ENCODE measurements around the gene INIP.

Gene INIP, protein sequence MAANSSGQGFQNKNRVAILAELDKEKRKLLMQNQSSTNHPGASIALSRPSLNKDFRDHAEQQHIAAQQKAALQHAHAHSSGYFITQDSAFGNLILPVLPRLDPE

DNA sequence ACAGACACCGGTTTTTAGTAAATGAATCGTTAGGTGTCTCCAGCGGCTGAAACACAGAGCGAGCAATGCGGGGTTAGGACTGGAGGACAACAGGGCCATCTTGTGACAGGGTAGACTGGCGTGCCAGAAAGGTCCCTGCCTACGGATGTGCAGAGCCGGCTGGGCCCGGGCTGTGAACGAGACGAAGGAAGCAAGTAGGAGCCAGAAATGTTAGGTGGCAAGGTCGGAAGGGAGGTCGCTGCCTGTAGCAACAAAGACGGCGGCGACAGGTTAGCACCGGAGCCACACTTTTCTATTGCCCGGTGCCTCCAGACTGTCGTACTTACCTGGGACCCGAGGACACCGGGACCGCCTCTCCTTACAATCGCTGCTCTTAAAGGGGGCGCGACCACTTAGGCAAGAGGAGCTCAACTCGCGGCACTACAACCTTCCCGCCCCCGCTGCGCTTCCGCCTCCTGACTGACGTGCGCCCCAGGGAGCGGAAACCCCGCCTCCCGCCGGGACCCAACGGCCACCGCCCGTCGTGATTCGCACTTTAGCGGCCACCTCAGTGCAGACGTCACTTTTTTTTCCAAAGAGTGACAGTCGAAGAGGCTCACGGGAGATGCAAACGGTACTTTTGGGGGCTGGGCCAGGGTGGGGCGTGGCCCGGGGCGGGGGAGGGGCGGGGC is at the start of gene INIP:
TSS of gene INIP (minus strand) at position 457 of the 671 bp plus-strand sequence. CDS start 1,632 bp downstream, outside the sequence.
- peak; percentile 97 to 98 for DNase-seq (ENCODE audit: low read depth in 2 of 2)

DNA sequence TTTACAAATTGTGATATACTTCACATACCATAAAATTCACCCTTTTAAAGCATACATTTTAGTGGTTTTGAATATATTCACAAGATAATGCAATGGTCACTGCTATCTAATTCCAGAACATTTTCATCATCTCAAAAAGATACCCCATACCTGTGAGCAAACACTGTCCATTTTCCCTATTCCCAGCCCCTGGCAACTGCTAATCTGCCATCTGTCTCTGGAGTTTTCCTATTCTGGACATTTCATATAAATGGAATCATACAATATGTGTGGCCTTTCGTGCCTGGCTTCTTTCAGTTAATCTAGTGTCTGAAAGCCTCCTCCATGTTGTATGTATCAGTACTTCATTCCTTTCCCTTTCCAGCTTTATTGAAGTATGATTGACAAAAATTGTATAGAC is 47.4 kb upstream of the INIP start:
- DNase-seq (ENCODE audit: low read depth in 2 of 2): no peak

DNA sequence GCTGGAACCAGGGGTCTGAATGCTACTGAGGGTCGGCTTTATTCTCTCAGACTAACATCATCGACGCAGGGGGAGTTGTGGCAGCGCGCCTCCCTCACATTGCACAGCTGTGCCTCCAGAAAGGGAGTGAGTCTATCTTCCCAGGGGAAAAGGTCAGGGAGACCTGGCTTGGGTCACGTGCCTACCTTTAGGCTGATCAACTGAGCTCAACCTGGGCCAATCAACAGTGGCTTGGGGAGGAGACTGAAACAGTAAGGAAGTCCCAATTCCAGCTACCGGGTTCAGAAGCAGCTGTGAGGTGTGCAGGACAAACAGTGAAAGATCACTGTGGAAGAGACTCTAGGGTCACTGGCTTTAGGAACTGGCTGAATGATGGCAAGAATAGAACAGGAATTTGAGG is 46.9 kb upstream of the INIP start:
- DNase-seq (ENCODE audit: low read depth in 2 of 2): no peak

DNA sequence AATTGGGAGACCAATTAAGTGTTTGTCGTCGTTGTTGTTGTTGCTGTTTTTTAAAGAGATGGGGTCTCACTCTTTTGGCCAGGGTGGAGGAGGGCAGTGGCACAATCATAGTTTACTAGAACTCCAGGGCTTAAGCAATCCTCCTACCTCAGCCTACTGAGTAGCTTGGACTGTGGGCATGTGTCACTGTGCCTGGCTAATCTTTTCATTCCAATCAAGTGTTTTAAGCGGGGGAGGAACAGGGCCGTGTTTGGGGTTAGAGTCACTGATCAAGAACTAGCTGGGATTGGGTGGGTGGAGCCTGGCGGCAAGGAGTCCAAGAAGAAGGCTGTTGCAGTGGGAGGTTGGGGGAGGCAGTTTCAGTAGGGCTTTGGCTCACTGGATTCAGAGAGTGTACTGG is 46.4 kb upstream of the INIP start:
- no peak for DNase-seq (ENCODE audit: low read depth in 2 of 2)

DNA sequence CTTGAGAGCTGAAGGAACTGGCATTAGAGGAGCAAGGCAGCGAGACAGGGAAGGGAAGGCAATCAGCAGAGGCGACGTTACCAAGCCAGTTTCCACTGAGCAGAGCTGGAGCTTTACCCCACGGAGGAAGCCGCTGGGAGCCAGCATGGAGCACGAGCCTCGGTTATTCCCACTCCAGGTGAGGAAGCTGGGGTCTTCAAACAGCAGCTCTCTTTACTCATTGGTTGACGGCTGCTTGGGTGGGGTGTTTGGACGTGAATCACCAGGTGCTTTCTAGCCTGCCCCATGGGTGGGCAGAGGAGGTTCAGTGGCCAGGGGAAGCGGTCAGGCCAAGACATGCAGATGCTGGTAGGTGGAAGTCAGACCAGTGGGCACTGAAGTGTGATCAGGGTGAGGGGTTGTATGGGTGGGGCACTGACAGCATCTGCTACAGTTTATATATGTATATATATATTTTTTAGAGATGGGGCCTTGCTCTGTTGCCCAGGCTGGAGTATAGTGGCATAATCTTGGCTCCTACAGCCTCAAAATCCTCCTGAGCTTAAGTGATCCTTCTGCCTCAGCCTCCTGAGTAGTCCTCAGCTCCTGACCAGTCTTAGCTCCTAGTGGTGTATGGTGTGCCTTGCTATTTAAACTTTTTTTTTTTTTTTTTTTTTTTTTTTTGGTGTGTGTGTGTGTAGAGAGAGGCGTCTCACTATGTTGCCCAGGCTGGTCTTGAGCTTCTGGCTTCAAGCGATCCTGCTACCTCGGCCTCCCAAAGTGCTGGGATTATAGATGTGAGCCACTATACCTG is 45.0 kb upstream of the INIP start:
- DNase-seq (ENCODE audit: low read depth in 2 of 2): no peak

DNA sequence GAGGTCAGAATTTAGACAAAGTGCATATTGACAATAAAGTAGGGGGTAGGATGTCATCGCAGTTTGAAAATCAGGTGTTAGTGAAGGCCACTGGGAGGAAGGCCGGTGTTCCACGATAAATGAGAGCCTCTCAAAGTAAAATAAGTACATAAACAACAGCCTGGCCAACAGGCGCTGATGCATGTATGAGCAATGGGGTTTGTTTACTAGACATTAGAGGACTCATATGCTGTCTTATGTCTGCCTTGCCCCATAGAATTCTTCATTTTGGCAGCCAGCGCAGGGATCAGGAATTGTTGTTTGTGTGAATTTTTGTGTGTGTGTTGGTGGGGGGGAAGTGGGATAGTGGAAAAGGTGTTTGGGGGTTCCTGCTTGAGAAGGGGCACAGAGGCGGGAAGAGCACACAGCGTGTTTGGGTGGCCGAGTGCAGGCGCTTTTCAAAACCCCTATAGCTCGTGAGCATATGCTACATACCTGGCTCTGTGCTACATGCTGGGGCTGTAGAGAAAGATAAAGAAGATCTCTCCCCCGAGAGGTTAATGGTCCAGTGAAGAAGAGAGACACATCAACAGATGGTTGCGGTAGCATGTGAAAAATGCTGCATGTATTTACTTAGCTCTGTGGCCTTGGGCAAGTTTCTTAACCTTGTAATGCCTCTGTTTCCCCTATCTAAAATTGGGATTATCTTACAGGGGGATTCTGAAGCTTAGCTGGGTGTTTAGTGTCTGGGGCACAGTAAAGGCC is 44.2 kb upstream of the INIP start:
- DNase-seq (ENCODE audit: low read depth in 2 of 2): no peak

DNA sequence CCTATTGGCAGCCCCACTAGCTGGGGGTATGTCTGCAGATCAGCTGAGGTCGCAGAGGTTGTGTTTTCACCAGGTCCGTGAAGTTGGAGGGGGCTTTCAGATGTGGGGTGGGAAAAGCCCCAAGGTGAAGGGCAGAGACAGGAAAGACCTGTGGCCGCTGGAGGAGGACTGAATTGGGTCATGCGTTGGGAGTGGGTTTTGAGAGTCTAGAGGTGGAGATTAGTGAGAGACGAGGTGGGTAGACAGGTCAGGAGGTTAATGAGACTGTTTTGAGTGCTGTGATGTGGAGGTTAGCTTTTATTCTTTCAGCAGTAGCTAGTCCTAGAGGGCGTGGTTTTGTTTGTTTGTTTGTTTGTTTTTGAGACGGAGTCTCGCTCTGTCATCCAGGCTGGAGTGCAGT is 42.9 kb upstream of the INIP start:
- DNase-seq (ENCODE audit: low read depth in 2 of 2): no peak

DNA sequence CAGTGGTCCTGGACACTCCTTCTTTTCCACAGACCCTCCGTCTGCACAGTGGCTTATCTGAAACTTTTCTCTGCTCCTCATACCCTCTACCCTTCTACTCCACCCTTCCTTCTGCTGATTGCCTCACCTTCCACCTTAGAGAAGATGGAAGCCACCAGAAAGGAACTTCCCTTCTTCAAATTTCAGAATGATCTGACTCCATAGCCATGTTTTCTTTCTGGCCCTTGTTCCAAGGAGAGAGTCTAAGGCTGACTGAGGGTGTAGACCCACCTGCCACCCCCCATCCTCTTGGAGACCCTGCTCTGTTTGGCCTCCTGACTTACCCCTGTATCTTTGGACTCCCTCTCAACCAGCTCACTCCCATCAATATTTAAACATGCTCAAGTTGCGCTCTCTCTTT is 40.0 kb upstream of the INIP start:
- no peak for DNase-seq (ENCODE audit: low read depth in 2 of 2)

DNA sequence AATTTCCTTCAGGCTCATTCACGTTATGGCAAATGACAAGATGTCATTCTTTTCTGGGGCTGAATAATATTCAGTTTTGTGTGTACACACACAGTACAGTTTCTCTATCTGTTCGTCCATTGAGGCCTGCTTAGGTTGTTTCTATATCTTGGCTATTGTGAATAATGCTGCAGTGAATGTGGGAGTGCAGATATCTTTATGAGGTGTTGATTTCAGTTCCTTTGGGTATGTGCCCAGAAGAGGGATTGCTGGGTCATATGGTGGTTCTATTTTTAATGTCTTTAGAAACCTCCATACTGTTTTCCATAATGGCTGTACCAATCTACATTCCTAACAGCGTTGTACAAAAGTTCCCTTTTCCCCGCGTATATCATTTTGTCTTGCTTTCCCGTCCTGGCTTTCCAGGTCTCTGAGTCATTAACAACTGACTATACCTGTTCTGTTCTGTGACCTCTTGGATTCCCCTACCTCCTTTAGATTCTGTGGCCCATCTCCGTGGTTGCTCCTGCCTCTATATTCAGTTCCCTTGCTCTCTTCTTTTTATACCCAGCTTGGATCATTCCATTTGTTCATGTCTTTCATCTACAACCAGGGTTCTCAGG is 39.5 kb upstream of the INIP start:
- DNase-seq (ENCODE audit: low read depth in 2 of 2): no peak

DNA sequence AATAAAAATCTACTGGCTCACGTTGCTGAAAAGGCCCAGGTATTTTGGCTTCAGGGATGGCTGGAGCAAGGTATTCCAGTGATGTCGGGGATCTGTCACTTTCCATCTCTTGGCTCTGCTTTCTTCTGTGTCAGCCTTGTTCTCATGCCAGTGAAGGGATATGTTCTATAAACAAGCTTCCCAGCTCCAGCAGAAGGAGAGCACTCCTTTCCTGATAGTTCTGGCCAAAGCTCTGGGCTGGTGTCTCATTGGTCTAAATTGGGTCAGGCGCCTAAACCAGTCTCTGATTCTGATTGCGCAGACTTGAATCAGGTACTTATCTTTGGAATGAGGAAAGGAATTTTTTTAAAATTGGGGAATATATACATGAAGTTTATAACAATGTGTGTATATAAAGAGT is 37.8 kb upstream of the INIP start:
- no peak for DNase-seq (ENCODE audit: low read depth in 2 of 2)

DNA sequence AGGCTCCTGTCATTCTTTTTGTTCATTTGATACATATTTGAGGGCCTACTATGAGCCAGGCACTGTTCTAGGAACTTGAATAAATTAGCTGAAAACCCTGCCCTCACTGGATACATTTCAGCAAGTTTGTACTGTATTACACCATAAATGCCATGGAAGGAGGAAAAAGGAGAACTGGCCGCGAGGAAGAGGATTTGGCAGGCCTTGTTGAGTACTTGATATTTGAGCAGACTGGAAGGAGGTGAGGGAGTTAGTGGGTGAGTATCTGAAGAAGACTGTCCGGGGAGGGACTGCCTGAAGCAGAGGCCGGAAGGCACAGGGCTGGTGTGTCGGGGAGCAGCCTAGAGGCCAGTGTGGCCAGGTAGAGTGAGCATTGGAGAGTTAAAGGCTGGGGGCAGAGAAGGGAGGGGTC is 37.1 kb upstream of the INIP start:
- DNase-seq (ENCODE audit: low read depth in 2 of 2): no peak

DNA sequence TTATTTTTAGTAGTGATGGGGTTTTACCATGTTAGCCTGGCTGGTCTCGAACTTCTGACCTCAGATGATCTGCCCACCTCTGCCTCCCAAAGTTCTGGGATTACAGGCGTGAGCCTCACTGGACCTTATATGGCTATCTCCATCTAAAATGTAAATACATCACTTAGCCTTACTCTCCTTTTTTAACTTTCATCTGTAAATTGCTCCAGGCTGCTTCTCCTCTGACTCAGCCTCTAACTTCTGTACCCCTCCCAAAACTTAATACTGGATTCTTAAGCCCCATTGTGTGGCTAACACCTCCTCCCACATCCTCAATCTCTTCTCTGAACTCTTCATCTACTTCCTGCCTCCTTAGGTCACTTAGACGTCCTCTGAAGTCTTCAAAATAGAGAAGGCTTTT is 36.7 kb upstream of the INIP start:
- DNase-seq (ENCODE audit: low read depth in 2 of 2): no peak

DNA sequence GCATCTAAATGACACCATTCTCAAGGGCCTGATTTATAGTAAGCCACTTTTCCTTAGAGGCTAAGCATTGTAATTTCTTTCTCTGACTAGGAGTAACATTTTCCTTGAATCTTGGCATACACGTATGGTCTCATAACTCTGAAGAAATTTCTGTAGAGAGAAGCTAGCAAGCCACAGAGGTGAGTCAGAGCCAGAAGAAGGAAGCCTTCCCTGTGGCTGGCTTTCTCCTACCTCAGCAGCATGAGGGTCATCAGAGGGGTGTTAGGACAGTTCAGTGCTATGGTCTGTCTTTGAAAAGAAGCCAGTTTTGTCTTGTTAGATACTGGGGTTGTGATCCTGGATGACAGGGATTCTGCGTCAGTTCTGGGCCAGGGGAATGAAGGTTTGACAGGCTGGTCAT is 35.8 kb upstream of the INIP start:
- DNase-seq (ENCODE audit: low read depth in 2 of 2): no peak

DNA sequence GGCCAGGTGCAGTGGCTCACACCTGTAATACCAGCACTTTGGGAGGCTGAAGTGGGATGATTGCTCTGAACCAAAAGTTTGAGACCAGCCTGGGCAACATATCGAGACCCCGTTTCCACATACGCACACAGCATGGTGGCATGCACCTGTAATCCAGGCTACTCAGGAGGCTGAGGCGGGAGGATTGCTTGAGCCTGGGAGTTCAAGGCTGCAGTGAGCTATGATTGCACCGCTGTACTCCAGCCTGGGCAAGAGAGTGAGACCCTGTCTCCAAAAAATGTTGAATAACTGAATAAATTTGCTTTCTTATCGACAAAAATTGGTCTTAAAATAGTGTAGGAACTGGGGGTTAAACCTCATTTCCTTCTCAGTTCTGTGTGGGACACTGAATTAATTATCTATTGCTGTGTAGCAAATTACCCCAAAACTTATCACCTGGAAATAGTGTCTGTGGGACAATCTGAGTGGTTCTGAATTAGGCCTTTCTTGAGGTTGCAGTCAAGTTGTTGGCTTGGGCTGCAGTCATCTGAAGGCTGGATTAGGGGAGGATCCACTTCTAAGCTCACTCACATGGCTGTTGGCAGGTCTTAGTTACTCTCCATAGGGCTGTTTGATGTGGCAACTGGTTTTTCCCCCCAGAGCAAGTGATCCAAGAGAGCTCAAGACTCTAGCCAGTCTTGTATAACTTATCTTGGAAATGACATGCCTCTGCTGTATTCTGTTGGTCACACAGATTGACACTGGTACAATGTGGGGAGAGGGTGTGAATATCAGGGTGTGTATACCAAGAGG is 34.6 kb upstream of the INIP start:
- DNase-seq (ENCODE audit: low read depth in 2 of 2): no peak

DNA sequence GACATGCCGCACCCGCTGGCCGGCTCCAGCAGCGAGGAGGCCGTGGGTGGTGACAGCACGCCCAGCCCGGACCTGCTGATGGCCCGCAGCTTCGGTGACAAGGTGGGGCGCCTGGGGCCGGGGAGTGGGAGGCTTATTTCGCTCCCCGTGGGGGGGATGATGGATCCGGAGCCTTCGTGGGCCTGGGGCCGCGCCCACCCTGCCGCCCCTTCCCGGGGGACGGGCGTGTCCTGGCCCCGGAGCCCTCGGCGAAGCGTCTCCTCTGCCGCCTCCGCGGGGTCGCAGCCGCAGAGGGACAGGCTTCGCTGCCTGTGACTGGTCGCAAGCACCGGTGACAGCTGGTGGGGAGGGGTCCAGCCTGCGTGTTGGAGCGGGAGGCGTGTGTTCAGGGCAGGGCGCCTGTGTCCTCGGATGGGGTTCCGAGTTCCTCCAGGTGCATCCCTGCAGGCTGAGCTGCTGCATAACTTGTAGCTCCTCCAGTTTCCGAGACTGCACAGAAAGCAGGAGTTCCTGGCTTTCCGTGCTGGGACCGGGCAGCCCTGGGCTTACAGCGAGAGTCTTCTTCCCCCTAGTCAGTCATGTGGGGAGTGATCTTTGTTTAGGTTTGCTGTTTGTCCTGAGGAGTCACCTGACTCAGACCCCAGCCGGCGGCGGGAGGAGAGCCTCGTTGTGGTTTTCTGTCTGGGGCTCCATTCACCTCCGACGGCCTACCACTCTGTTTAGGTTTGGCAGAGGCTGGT is 33.3 kb upstream of the INIP start:
- DNase-seq (ENCODE audit: low read depth in 2 of 2): peak; percentile 26 to 45

DNA sequence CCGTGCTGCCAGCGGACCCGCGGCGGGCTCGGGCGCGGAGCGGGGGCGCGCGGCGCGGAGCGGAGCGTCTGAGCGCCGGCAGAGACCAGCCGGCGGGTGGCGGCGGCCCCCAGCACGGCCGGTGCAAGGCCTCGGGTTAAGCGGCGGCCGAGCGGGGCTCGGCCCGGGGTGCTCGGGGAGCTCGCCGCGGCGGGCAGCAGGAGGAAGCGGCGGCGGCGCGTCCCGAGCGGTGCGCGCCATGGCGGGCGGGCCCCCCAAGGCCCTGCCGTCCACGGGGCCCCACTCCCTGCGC is 32.8 kb upstream of the INIP start:
- no peak for DNase-seq (ENCODE audit: low read depth in 2 of 2)

DNA sequence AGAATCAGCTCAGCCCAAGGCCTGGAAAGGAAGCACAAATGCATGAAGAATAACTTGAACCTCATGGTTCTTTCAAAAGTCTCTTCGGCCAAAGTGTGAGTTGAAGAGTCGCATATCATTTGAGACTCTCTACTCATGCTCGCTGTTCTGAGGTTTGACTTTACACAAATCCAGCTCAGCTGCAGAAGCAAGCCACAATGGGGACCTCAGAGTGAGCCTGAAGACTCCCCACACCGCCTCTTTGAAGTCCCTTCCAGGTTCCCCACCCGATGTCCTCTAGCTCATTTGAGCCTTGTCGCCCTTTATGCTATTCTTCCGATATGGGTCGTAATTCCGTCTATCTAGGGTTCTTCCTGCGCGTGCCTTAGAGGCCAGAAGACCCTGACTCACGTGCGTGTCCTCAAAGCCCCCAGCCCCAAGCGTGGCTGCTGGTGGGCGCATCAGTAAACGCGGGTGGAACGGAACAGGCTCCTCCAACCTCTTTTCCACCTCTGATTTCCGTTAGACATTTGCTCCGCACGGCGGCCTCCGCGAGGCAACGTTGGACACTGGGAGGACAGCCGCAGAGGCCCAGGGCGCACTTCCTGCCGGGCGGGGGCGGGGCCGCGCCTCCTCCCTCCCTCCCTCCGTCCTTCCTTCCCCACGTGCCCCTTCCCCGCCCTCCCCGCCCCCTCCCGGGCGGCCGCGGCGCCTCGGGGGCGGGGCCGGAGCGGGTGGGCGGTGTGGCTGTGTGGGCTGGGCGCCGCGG is 32.3 kb upstream of the INIP start, which contains the start of gene SNX30:
TSS of gene SNX30 (plus strand) at position 745 of the 748 bp plus-strand sequence. CDS start 242 bp downstream, outside the sequence.
- peak; percentile 68 for DNase-seq (ENCODE audit: low read depth in 2 of 2)

DNA sequence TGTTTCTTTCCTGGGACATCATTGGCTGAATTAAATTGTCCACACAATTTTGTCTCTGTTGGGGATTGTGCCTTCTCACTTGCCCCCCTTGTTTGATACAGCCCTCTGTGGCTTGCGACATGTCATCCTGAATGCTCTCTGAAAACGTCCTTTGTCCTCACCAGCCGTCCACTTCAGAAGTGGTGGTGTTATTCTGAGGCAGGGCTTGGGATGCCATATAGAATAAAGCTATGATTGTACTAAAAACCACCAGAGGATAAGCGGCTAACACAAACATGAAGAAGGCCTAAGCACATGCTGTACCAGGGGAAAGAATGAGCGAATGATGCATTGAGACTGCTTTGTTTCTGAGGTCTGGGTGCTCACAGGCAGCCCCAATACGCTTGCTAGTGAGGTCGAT is 29.2 kb upstream of the INIP start:
- DNase-seq (ENCODE audit: low read depth in 2 of 2): no peak

DNA sequence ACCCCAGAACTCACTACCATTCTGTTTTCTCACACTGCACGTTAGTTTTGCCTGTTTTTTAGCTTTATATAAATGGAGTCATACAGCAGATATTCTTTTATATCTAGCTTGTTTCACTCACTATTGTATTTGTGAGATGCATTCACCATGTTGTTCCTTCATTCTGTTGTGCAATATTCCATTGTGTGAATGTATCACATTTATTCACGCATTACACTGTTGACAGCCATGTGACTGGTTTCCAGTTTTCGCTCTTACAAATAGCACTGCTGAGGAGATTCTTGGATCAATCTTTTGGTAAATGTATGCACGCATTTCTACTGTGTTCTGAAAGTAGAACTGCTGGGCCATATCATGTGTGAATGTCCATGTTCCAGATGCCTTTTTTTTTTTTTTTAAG is 26.3 kb upstream of the INIP start:
- DNase-seq (ENCODE audit: low read depth in 2 of 2): no peak

Measured in stimulated activated CD8-positive, alpha-beta memory T cell treated with anti-CD3 and anti-CD28 coated beads, Interleukin-15, amount 100 ng/mL, for 48 hours (primary cell).